SK-N-SH treated with all-trans-retinoic acid at 6 μM for 48 hours (cell line): Measurements from ENCODE around the gene ANKRD2.

Experiments
- PPARA ChIP-seq: fragments of 250-450 bp; sonication (Bioruptor Pico); IDR thresholded peaks from 2 replicates; pipeline ENCODE4 v1.5.0; 2020; ENCODE audit warnings: mild to moderate bottlenecking, borderline replicate concordance
- SNAI2 ChIP-seq: fragments of 250-450 bp; sonication (Bioruptor Pico); IDR thresholded peaks from 2 replicates; pipeline ENCODE4 v1.5.0; 2020; ENCODE audit warnings: mild to moderate bottlenecking, moderate library complexity
- ZFP30 ChIP-seq: fragments of 450-650 bp; formaldehyde crosslinking; IDR thresholded peaks from 2 replicates; pipeline ENCODE4 v1.5.0; 2022; ENCODE audit warnings: mild to moderate bottlenecking, moderate library complexity
- ZNF565 ChIP-seq: fragments of 450-650 bp; formaldehyde crosslinking; conservative IDR thresholded peaks from 2 replicates; pipeline ENCODE4 v1.5.0; 2020; ENCODE audit warnings: low read depth, mild to moderate bottlenecking, moderate library complexity
- TF ChIP-seq, protein P1 (sequence below): fragments of 250-450 bp; sonication (Bioruptor Pico); IDR thresholded peaks from 2 replicates; pipeline ENCODE4 v1.8.0; 2021; ENCODE audit warnings: low read depth, mild to moderate bottlenecking, moderate library complexity, borderline replicate concordance
- TF ChIP-seq, protein P2 (sequence below): fragments of 250-450 bp; sonication (Bioruptor Pico); IDR thresholded peaks from 2 replicates; pipeline ENCODE4 v1.8.0; 2020; ENCODE audit warnings: mild to moderate bottlenecking, moderate library complexity, borderline replicate concordance

DNA sequence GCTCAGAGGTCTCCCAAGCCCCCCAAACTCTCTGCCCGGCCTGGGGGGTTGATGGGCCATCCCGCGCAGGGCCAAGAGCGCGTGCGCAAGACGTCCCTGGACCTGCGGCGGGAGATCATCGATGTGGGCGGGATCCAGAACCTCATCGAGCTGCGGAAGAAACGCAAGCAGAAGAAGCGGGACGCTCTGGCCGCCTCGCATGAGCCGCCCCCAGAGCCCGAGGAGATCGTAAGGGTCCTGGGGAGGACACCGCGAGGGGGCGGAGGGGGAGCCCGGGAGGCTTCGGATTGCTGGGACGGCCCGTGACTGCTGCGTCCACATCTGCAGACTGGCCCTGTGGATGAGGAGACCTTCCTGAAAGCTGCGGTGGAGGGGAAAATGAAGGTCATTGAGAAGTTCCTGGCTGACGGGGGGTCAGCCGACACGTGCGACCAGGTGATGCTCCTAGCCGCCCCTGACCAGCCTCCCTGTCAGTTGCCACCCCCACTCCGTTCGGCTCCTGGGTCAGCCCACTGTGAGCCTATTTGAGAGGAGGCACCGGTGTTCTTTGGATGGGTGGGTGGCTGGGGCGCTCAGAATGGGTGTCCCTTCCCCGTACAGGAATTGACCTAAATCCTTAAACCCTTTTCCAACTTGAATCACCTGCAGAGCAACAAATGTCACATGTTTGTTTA lies 5.7 kb downstream of the ANKRD2 start:
- no peak for TF ChIP-seq SNAI2 (CRISPR knock-in tag)
- TF ChIP-seq, protein P1, sequence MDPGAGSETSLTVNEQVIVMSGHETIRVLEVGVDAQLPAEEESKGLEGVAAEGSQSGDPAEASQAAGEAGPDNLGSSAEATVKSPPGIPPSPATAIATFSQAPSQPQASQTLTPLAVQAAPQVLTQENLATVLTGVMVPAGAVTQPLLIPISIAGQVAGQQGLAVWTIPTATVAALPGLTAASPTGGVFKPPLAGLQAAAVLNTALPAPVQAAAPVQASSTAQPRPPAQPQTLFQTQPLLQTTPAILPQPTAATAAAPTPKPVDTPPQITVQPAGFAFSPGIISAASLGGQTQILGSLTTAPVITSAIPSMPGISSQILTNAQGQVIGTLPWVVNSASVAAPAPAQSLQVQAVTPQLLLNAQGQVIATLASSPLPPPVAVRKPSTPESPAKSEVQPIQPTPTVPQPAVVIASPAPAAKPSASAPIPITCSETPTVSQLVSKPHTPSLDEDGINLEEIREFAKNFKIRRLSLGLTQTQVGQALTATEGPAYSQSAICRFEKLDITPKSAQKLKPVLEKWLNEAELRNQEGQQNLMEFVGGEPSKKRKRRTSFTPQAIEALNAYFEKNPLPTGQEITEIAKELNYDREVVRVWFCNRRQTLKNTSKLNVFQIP (CRISPR knock-in tag), result no peak
- TF ChIP-seq PPARA (CRISPR knock-in tag), result no peak
- TF ChIP-seq ZNF565 (CRISPR knock-in tag), result no peak
- TF ChIP-seq, protein P2, sequence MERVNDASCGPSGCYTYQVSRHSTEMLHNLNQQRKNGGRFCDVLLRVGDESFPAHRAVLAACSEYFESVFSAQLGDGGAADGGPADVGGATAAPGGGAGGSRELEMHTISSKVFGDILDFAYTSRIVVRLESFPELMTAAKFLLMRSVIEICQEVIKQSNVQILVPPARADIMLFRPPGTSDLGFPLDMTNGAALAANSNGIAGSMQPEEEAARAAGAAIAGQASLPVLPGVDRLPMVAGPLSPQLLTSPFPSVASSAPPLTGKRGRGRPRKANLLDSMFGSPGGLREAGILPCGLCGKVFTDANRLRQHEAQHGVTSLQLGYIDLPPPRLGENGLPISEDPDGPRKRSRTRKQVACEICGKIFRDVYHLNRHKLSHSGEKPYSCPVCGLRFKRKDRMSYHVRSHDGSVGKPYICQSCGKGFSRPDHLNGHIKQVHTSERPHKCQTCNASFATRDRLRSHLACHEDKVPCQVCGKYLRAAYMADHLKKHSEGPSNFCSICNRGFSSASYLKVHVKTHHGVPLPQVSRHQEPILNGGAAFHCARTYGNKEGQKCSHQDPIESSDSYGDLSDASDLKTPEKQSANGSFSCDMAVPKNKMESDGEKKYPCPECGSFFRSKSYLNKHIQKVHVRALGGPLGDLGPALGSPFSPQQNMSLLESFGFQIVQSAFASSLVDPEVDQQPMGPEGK, result no peak
- TF ChIP-seq ZFP30 (CRISPR knock-in tag), result no peak
